WI38 (cell line): ENCODE results near the gene SMPDL3B.

Source experiments
- H3K4me3 ChIP-seq: 2 replicates; pipeline ENCODE4 v1.5.1; 2011; ENCODE audit warnings: low read depth, mild to moderate bottlenecking, control low read depth, low read length
- CTCF ChIP-seq: IDR thresholded peaks from 2 replicates; pipeline ENCODE4 v1.5.1; 2012; ENCODE audit warnings: low read depth, mild to moderate bottlenecking, control low read depth, low read length

SMPDL3B gene

GRCh38 chr1:27961646-27962221 lies 26.9 kb downstream of the SMPDL3B start:
- no peak overlapping the region for H3K4me3 ChIP-seq
- TF ChIP-seq CTCF: no peak

DNA sequence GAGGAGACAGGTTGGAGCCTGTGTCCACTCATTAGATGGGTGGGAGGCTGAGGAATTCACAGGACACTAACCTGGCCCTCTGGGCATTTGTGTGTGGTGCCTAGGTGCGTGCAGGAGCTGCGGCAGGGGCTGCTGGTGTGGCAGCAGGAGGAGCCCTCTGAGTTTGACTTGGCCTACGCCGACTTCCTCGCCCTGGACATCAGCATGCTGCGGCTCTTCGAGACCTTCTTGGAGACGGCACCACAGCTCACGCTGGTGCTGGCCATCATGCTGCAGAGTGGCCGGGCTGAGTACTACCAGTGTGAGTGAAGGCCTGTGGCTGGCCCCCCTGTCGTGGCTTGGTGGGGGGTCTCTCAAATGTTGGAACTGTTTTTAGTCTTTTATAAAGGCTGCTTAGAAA lies 28.6 kb downstream of the SMPDL3B start:
- TF ChIP-seq CTCF: no peak
- H3K4me3 ChIP-seq: no peak overlapping the region

- TF ChIP-seq CTCF: no peak
- no peak overlapping the region for H3K4me3 ChIP-seq
Measured at GRCh38 chr1:27966402-27967105, 31.8 kb downstream of the SMPDL3B start.

- no peak for TF ChIP-seq CTCF
- no peak overlapping the region for H3K4me3 ChIP-seq
Measured at GRCh38 chr1:27967106-27967883, 32.5 kb downstream of the SMPDL3B start.

DNA sequence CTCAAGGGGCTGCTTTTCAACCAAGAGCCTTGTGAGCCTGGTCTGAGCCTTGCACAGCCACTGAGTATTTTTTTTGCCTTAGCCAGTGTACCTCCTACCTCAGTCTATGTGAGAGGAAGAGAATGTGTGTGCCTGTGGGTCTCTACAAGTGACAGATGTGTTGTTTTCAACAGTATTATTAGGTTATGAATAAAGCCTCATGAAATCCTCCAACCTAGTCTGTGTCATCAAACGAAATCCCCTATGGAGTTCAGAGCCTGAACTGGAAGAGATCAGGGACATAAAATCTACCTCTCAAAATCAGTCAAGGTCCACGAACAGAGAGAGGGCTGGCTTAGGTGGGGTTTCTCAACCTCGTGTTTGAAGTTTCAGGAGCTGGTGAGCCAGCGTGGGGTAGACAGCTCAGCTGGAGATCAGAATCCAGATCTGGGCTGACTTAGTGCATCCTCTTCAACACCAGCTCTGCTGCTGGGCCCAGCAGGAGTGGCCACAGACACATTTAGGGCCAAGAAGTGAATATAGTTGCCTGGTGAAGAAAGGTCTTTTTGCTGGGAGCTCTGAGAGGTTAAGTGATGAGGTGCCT lies 33.2 kb downstream of the SMPDL3B start:
- no peak for TF ChIP-seq CTCF
- no peak overlapping the region for H3K4me3 ChIP-seq

GRCh38 chr1:27968692-27969091 lies 33.9 kb downstream of the SMPDL3B start:
- no peak for TF ChIP-seq CTCF
- H3K4me3 ChIP-seq: no peak overlapping the region

GRCh38 chr1:27970401-27970800 lies 35.6 kb downstream of the SMPDL3B start:
- TF ChIP-seq CTCF: no peak
- no peak overlapping the region for H3K4me3 ChIP-seq
